Astrocyte (in vitro differentiated cells and primary cell): ENCODE measurements around the gene GNAS-AS1. TPM values are rescaled to one million over a fixed set of nuclear protein-coding genes. Genes with fewer than 3 reads are reported as not detected.
A peak's percentile ranks its signal among the peaks of the same experiment; 100 is the strongest.

Experiments used
- DNase-seq: peaks from one replicate; pipeline ENCODE4 v3.0.0-alpha.2; 2010; ENCODE audit warnings: low read depth
- FAIRE-seq: peaks from 2 replicates; lab custom pipeline; 2011; peaks lifted over from hg19 to GRCh38; lab: Jason Lieb, UNC
- H2AFZ ChIP-seq: 2 replicates; pipeline ENCODE4 v1.6.0; 2012; ENCODE audit warnings: low read depth, low read length, inconsistent platforms
- H3K27ac ChIP-seq: 2 replicates; pipeline ENCODE4 v1.5.1; 2011; ENCODE audit warnings: low read depth, low read length, inconsistent platforms
- H3K27me3 ChIP-seq: 2 replicates; pipeline ENCODE4 v1.6.0; 2011; ENCODE audit warnings: low read length, inconsistent platforms; ENCODE audit not compliant: insufficient read depth
- H3K36me3 ChIP-seq: 2 replicates; pipeline ENCODE4 v1.5.1; 2011; ENCODE audit warnings: low read length, inconsistent platforms; ENCODE audit not compliant: insufficient read depth
- H3K4me1 ChIP-seq: 2 replicates; pipeline ENCODE4 v1.5.1; 2011; ENCODE audit warnings: low read length, inconsistent platforms; ENCODE audit not compliant: insufficient read depth
- H3K4me2 ChIP-seq: 2 replicates; pipeline ENCODE4 v1.6.0; 2012; ENCODE audit warnings: low read length, inconsistent platforms
- H3K4me3 ChIP-seq: 2 replicates; pipeline ENCODE4 v1.5.1; 2011; ENCODE audit warnings: low read depth, mild to moderate bottlenecking, low read length, inconsistent platforms; ENCODE audit not compliant: insufficient read depth
- H3K79me2 ChIP-seq: 2 replicates; pipeline ENCODE4 v1.6.0; 2012; ENCODE audit warnings: mild to moderate bottlenecking, low read length, inconsistent platforms; ENCODE audit not compliant: insufficient read depth
- H3K9ac ChIP-seq: 2 replicates; pipeline ENCODE4 v1.6.0; 2012; ENCODE audit warnings: mild to moderate bottlenecking, low read length, inconsistent platforms
- H3K9me3 ChIP-seq: 2 replicates; pipeline ENCODE4 v1.5.1; 2012; ENCODE audit warnings: low read depth, mild to moderate bottlenecking, low read length, inconsistent platforms; ENCODE audit not compliant: insufficient read depth
- H4K20me1 ChIP-seq: 2 replicates; pipeline ENCODE4 v1.6.0; 2012; ENCODE audit warnings: low read length, inconsistent platforms; ENCODE audit not compliant: insufficient read depth
- H3K27ac Mint-ChIP-seq: one replicate; pipeline ENCODE4 v1.8.0; 2021; ENCODE audit warnings: mild to moderate bottlenecking, mixed read lengths; ENCODE audit not compliant: unreplicated experiment
- H3K27me3 Mint-ChIP-seq: one replicate; pipeline ENCODE4 v1.8.0; 2021; ENCODE audit warnings: low read depth, mixed read lengths; ENCODE audit not compliant: unreplicated experiment
- H3K36me3 Mint-ChIP-seq: one replicate; pipeline ENCODE4 v1.8.0; 2021; ENCODE audit warnings: low read depth, mixed read lengths; ENCODE audit not compliant: unreplicated experiment
- H3K4me1 Mint-ChIP-seq: one replicate; pipeline ENCODE4 v1.8.0; 2021; ENCODE audit warnings: low read depth, mixed read lengths; ENCODE audit not compliant: unreplicated experiment
- H3K4me3 Mint-ChIP-seq: one replicate; pipeline ENCODE4 v1.8.0; 2021; ENCODE audit warnings: mild to moderate bottlenecking, moderate library complexity, mixed read lengths; ENCODE audit not compliant: unreplicated experiment
- H3K9me3 Mint-ChIP-seq: one replicate; pipeline ENCODE4 v1.8.0; 2021; ENCODE audit warnings: mild to moderate bottlenecking, mixed read lengths; ENCODE audit not compliant: unreplicated experiment
- CTCF ChIP-seq: IDR thresholded peaks from 2 replicates; pipeline ENCODE4 v1.5.1; 2011; ENCODE audit warnings: low read depth, mild to moderate bottlenecking, inconsistent platforms, low read length, moderate library complexity; ENCODE audit not compliant: insufficient read depth
- EZH2 ChIP-seq: IDR thresholded peaks from 2 replicates; pipeline ENCODE4 v1.6.1; 2012; ENCODE audit warnings: mild to moderate bottlenecking, low read length, inconsistent platforms; ENCODE audit not compliant: insufficient read depth
- total RNA-seq: library from RNA; stranded (reverse); gene quantifications from 2 replicates; pipeline ENCODE4 v1.2.1, GENCODE V29; 2021

Gene GNAS-AS1
- total RNA-seq, 1 donor from 2014 or later = 3.8 TPM

GRCh38 chr20:58893355-58894120 is 42.8 kb upstream of the GNAS-AS1 start:
- Histone ChIP-seq H4K20me1 (peaks cover 58% of the 10 kb centered on the region), H3K9me3 (no peaks in the 10 kb centered on the region), H3K4me1 (peaks cover 27% of the 10 kb centered on the region), H3K4me3 (peak overlapping the region; percentile 87), H2AFZ (no peak overlapping the region), H3K36me3 (peaks cover 4% of the 10 kb centered on the region), H3K4me2 (peak overlapping the region; percentile 82), H3K9ac (peak overlapping the region; percentile 99), H3K27me3 (no peaks in the 10 kb centered on the region), H3K27ac (peak overlapping the region; percentile 88), H3K79me2 (peaks cover 66% of the 10 kb centered on the region)
- H3K4me3 Mint-ChIP-seq = peak overlapping the region; percentile 93
- H3K27me3 Mint-ChIP-seq = no peaks in the 10 kb centered on the region
- peaks cover 29% of the 10 kb centered on the region for H3K4me1 Mint-ChIP-seq
- H3K9me3 Mint-ChIP-seq = no peaks in the 10 kb centered on the region
- H3K27ac Mint-ChIP-seq = peak overlapping the region; percentile 71
- no peaks in the 10 kb centered on the region for H3K36me3 Mint-ChIP-seq
- FAIRE-seq (no peak), DNase-seq (peak; percentile 37)
- TF ChIP-seq EZH2 (no peak), CTCF (no peak)

- H3K36me3 ChIP-seq = peaks cover 2% of the 10 kb centered on the region
Measured at GRCh38 chr20:58892932-58893224, 42.2 kb upstream of the GNAS-AS1 start.

GRCh38 chr20:58892141-58892931 is 41.6 kb upstream of the GNAS-AS1 start:
- Histone ChIP-seq H3K4me3 (peak overlapping the region; percentile 87), H3K27ac (peak overlapping the region; percentile 88), H4K20me1 (peaks cover 46% of the 10 kb centered on the region), H3K9ac (peak overlapping the region; percentile 99), H3K79me2 (peaks cover 54% of the 10 kb centered on the region), H3K4me1 (peaks cover 27% of the 10 kb centered on the region), H2AFZ (no peak overlapping the region), H3K9me3 (no peaks in the 10 kb centered on the region), H3K36me3 (peaks cover 2% of the 10 kb centered on the region), H3K27me3 (no peaks in the 10 kb centered on the region), H3K4me2 (peak overlapping the region; percentile 82)
- FAIRE-seq = no peak
- Mint-ChIP-seq H3K9me3 (no peaks in the 10 kb centered on the region), H3K4me3 (peak overlapping the region; percentile 93), H3K27ac (peak overlapping the region; percentile 89), H3K36me3 (no peaks in the 10 kb centered on the region), H3K4me1 (peaks cover 23% of the 10 kb centered on the region), H3K27me3 (no peaks in the 10 kb centered on the region)
- TF ChIP-seq EZH2 = no peak
- TF ChIP-seq CTCF = no peak
- DNase-seq = peak; percentile 52

More at GRCh38 chr20:58892932-58893224, 42.2 kb upstream of the GNAS-AS1 start:
- peaks cover 59% of the 10 kb centered on the region for H3K79me2 ChIP-seq
- FAIRE-seq = no peak
- Mint-ChIP-seq H3K27ac (peak overlapping the region; percentile 89), H3K4me3 (peak overlapping the region; percentile 93), H3K4me1 (peaks cover 27% of the 10 kb centered on the region), H3K9me3 (no peaks in the 10 kb centered on the region), H3K36me3 (no peaks in the 10 kb centered on the region), H3K27me3 (no peaks in the 10 kb centered on the region)
- H3K27me3 ChIP-seq = no peaks in the 10 kb centered on the region
- peak overlapping the region; percentile 82 for H3K4me2 ChIP-seq
- H3K4me3 ChIP-seq = peak overlapping the region; percentile 87
- peak overlapping the region; percentile 99 for H3K9ac ChIP-seq
- H3K27ac ChIP-seq = peak overlapping the region; percentile 88
- TF ChIP-seq EZH2 = no peak
- H2AFZ ChIP-seq = no peak overlapping the region
- peaks cover 51% of the 10 kb centered on the region for H4K20me1 ChIP-seq
- peaks cover 27% of the 10 kb centered on the region for H3K4me1 ChIP-seq
- H3K9me3 ChIP-seq = no peaks in the 10 kb centered on the region
- no peak for DNase-seq
